H9 (cell line): ENCODE measurements around the gene ST14. TPM values are rescaled to one million over a fixed set of nuclear protein-coding genes. Genes with fewer than 3 reads are reported as not detected.
A peak's percentile ranks its signal among the peaks of the same experiment; 100 is the strongest.

Experiments
- DNase-seq: peaks from one replicate; pipeline ENCODE4 v3.0.0-alpha.2; 2017
- H2AFZ ChIP-seq: one replicate; pipeline ENCODE4 v1.6.1; 2013; ENCODE audit warnings: mild to moderate bottlenecking, low read length, control low read depth, moderate library complexity
- H2AK5ac ChIP-seq: 2 replicates; pipeline ENCODE4 v1.6.1; 2013; ENCODE audit warnings: low read length, control low read depth, mixed read lengths; ENCODE audit not compliant: insufficient read length
- H2BK120ac ChIP-seq: one replicate; pipeline ENCODE4 v1.6.1; 2013; ENCODE audit warnings: low read depth, mild to moderate bottlenecking, low read length, control low read depth, inconsistent platforms; ENCODE audit not compliant: poor library complexity, severe bottlenecking
- H2BK12ac ChIP-seq: 2 replicates; pipeline ENCODE4 v1.6.1; 2013; ENCODE audit warnings: low read length, control low read depth, mixed read lengths, low read depth; ENCODE audit not compliant: insufficient read length
- H2BK15ac ChIP-seq: 2 replicates; pipeline ENCODE4 v1.6.1; 2013; ENCODE audit warnings: low read depth, low read length, control low read depth
- H2BK20ac ChIP-seq: one replicate; pipeline ENCODE4 v1.6.1; 2013; ENCODE audit warnings: low read depth, mild to moderate bottlenecking, low read length, control low read depth, inconsistent platforms; ENCODE audit not compliant: poor library complexity, severe bottlenecking
- H2BK5ac ChIP-seq: 2 replicates; pipeline ENCODE4 v1.6.1; 2013; ENCODE audit warnings: low read length, control low read depth, mixed read lengths; ENCODE audit not compliant: insufficient read length
- H3K14ac ChIP-seq: 2 replicates; pipeline ENCODE4 v1.6.1; 2013; ENCODE audit warnings: low read length, control low read depth; ENCODE audit not compliant: insufficient read depth
- H3K18ac ChIP-seq: 2 replicates; pipeline ENCODE4 v1.6.1; 2013; ENCODE audit warnings: low read depth, mild to moderate bottlenecking, mixed read lengths, low read length, control low read depth; ENCODE audit not compliant: insufficient read length
- H3K23ac ChIP-seq: 2 replicates; pipeline ENCODE4 v1.6.1; 2013; ENCODE audit warnings: low read length, control low read depth, mixed read lengths, low read depth; ENCODE audit not compliant: insufficient read length
- H3K23me2 ChIP-seq: 2 replicates; pipeline ENCODE4 v1.6.1; 2013; ENCODE audit warnings: low read depth, mild to moderate bottlenecking, mixed read lengths, low read length, control low read depth; ENCODE audit not compliant: insufficient read length, poor library complexity, severe bottlenecking
- H3K27ac ChIP-seq: 2 replicates; pipeline ENCODE4 v1.5.1; 2013; ENCODE audit warnings: low read length, control low read depth, mixed read lengths, low read depth; ENCODE audit not compliant: insufficient read length
- H3K27me3 ChIP-seq: 2 replicates; pipeline ENCODE4 v1.6.1; 2013; ENCODE audit warnings: low read length, control low read depth, inconsistent platforms; ENCODE audit not compliant: insufficient read depth
- H3K4ac ChIP-seq: 2 replicates; pipeline ENCODE4 v1.6.1; 2013; ENCODE audit warnings: low read depth, mild to moderate bottlenecking, control low read depth, inconsistent platforms, low read length, moderate library complexity
- H3K4me1 ChIP-seq: 2 replicates; pipeline ENCODE4 v1.6.1; 2013; ENCODE audit warnings: low read length, control low read depth, inconsistent platforms; ENCODE audit not compliant: insufficient read depth
- H3K4me2 ChIP-seq: 2 replicates; pipeline ENCODE4 v1.6.1; 2013; ENCODE audit warnings: low read length, control low read depth, mixed read lengths; ENCODE audit not compliant: insufficient read length, insufficient read depth
- H3K56ac ChIP-seq: 2 replicates; pipeline ENCODE4 v1.6.1; 2013; ENCODE audit warnings: low read depth, mild to moderate bottlenecking, mixed read lengths, low read length, control low read depth; ENCODE audit not compliant: insufficient read length
- H3K79me1 ChIP-seq: 2 replicates; pipeline ENCODE4 v1.6.1; 2013; ENCODE audit warnings: low read depth, mild to moderate bottlenecking, moderate library complexity, low read length, control low read depth, inconsistent platforms; ENCODE audit not compliant: insufficient read depth, poor library complexity, severe bottlenecking
- H3K79me2 ChIP-seq: 2 replicates; pipeline ENCODE4 v1.6.1; 2013; ENCODE audit warnings: low read length, control low read depth, inconsistent platforms; ENCODE audit not compliant: insufficient read depth
- H3K9ac ChIP-seq: 2 replicates; pipeline ENCODE4 v1.6.1; 2013; ENCODE audit warnings: low read length, control low read depth, mixed read lengths; ENCODE audit not compliant: insufficient read length; ENCODE audit errors: extremely low read depth
- H3K9me3 ChIP-seq: one replicate; pipeline ENCODE4 v1.6.1; 2013; ENCODE audit warnings: low read depth, low read length, inconsistent platforms; ENCODE audit not compliant: control insufficient read depth
- H3T11ph ChIP-seq: one replicate; pipeline ENCODE4 v1.6.1; 2013; ENCODE audit warnings: mild to moderate bottlenecking, low read length, control low read depth, inconsistent platforms
- H4K20me1 ChIP-seq: one replicate; pipeline ENCODE4 v1.6.1; 2013; ENCODE audit not compliant: control insufficient read depth, insufficient read length, insufficient read depth
- H4K5ac ChIP-seq: 2 replicates; pipeline ENCODE4 v1.6.1; 2013; ENCODE audit warnings: low read depth, mild to moderate bottlenecking, mixed read lengths, low read length, control low read depth; ENCODE audit not compliant: insufficient read length
- H4K8ac ChIP-seq: replicated peaks from 2 replicates; pipeline ENCODE4 v1.6.1; 2013; ENCODE audit warnings: low read length, control low read depth, mixed read lengths, low read depth; ENCODE audit not compliant: insufficient read length
- H4K91ac ChIP-seq: 2 replicates; pipeline ENCODE4 v1.6.1; 2013; ENCODE audit warnings: low read depth, mild to moderate bottlenecking, moderate library complexity, mixed read lengths, low read length, control low read depth; ENCODE audit not compliant: insufficient read length
- H3K27ac Mint-ChIP-seq, 3 experiments: 2 replicates in 2 of 3; 3 replicates in 1 of 3; pipeline ENCODE4 v1.8.0; 2020 to 2021; ENCODE audit warnings: mixed read lengths in 3 of 3, mild to moderate bottlenecking in 1 of 3, moderate library complexity in 1 of 3
- H3K27me3 Mint-ChIP-seq: 2 replicates; pipeline ENCODE4 v1.8.0; 2021; ENCODE audit warnings: low read depth, mild to moderate bottlenecking, moderate library complexity, mixed read lengths
- H3K36me3 Mint-ChIP-seq, 3 experiments: 2 replicates in 2 of 3; 3 replicates in 1 of 3; pipeline ENCODE4 v1.8.0; 2020 to 2021; ENCODE audit warnings: low read depth in 3 of 3, mixed read lengths in 3 of 3; ENCODE audit not compliant: insufficient read depth in 1 of 3
- H3K4me1 Mint-ChIP-seq, 2 experiments: 2 replicates each; pipeline ENCODE4 v1.8.0; 2020; ENCODE audit warnings: mixed read lengths in 2 of 2
- H3K4me3 Mint-ChIP-seq, 2 experiments: 2 replicates in 1 of 2; 3 replicates in 1 of 2; pipeline ENCODE4 v1.8.0; 2020 to 2021; ENCODE audit warnings: mild to moderate bottlenecking in 2 of 2, mixed read lengths in 2 of 2, moderate library complexity in 1 of 2
- H3K9me3 Mint-ChIP-seq, 2 experiments: 2 replicates in 1 of 2; 3 replicates in 1 of 2; pipeline ENCODE4 v1.8.0; 2020; ENCODE audit warnings: mild to moderate bottlenecking in 2 of 2, mixed read lengths in 2 of 2, moderate library complexity in 1 of 2
- CTCF ChIP-seq: fragments of 200-600 bp; sonication (generic); conservative IDR thresholded peaks from 3 replicates; pipeline ENCODE4 v1.8.0; 2021; ENCODE audit warnings: antibody characterized with exemption, mild to moderate bottlenecking
- WGBS: extraction: QIAGEN DNeasy Blood & Tissue Kit; methylation state at CpG from one replicate; pipeline ENCODE4 v1.1.7; 2013; ENCODE audit warnings: missing lambda C conversion rate, low lambda C conversion rate, mixed read lengths; ENCODE audit not compliant: insufficient read length; ENCODE audit errors: extremely low coverage; 5-methylcytosine and 5-hydroxymethylcytosine counted together
- total RNA-seq: library from RNA; stranded (reverse); gene quantifications from 2 replicates; pipeline ENCODE4 v1.2.1, GENCODE V29; 2021

The ST14 gene
- total RNA-seq, 1 experiment from 2014 or later = 22.4 TPM

DNA sequence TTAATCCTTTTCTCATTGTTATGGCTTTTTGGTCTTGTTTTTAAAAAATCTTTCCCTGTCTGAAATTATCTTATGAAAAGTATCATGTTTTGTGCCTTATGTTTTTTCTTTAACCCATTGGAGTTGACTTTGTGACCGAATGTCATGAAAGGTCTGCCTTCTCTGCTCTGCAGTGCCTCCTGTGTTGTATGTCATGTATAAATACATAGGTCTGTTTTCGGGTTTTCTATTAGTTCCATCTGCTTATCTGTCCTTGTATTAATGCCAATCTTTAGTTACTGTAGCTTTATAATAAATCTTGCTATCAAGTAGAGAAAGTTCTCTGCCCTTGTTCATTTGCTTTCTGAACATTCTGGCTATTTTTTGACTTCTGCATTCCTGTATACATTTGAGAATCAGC lies 82.1 kb downstream of the ST14 start:
- no peak overlapping the region for H4K8ac ChIP-seq
- H3K36me3 Mint-ChIP-seq = peaks cover 5 to 30% (median 27%) of the 10 kb centered on the region in 3 experiments; a peak in 6 of 7 replicates
- TF ChIP-seq CTCF = peak; percentile 36; the same call in 1 of the 3 replicates
- no peaks in the 10 kb centered on the region for H3K23me2 ChIP-seq
- no peak overlapping the region for H4K91ac ChIP-seq
- no CpG with 5 or more reads among the region's 2 CpGs for WGBS
- H2AK5ac ChIP-seq = no peak overlapping the region
- H4K20me1 ChIP-seq = no peaks in the 10 kb centered on the region
- H3K27me3 Mint-ChIP-seq = no peaks in the 10 kb centered on the region
- H2AFZ ChIP-seq = no peak overlapping the region
- no peak for DNase-seq
- H3K18ac ChIP-seq = no peak overlapping the region
- H3K4me1 ChIP-seq = no peaks in the 10 kb centered on the region
- no peak overlapping the region for H3K14ac ChIP-seq
- H3K56ac ChIP-seq = no peak overlapping the region
- peaks cover 2 to 7% of the 10 kb centered on the region in 2 experiments for H3K4me1 Mint-ChIP-seq
- H3K4ac ChIP-seq = no peak overlapping the region
- H3K4me3 Mint-ChIP-seq = no peak overlapping the region
- H3K79me2 ChIP-seq = no peaks in the 10 kb centered on the region; the same call in 1 of the 2 replicates
- H3K9me3 Mint-ChIP-seq = no peaks in the 10 kb centered on the region
- no peak overlapping the region for H3K27ac ChIP-seq
- H2BK12ac ChIP-seq = no peak overlapping the region
- no peak overlapping the region for H2BK120ac ChIP-seq
- no peak overlapping the region; a peak in 1 of 7 replicates for H3K27ac Mint-ChIP-seq
- H2BK15ac ChIP-seq = no peak overlapping the region
- H4K5ac ChIP-seq = no peak overlapping the region
- H3K9ac ChIP-seq = no peak overlapping the region
- no peak overlapping the region for H2BK5ac ChIP-seq
- H3K9me3 ChIP-seq = no peaks in the 10 kb centered on the region
- H2BK20ac ChIP-seq = no peak overlapping the region
- no peak overlapping the region for H3K4me2 ChIP-seq
- H3K79me1 ChIP-seq = no peaks in the 10 kb centered on the region
- H3K27me3 ChIP-seq = no peaks in the 10 kb centered on the region
- H3T11ph ChIP-seq = no peak overlapping the region
- no peak overlapping the region for H3K23ac ChIP-seq
